ENCODE results near the gene SLC13A1.

Gene SLC13A1

GRCh38 chr7:123199883-123200282 is at the start of gene SLC13A1:
Gene SLC13A1, minus strand, starts transcription at chr7:123199969. Its CDS starts 23 bp downstream, at chr7:123199946.
- Histone ChIP-seq H3K9ac (no peak within 1 kb of the TSS), H2AFZ (ENCODE audit: low read depth) (no peak within 1 kb of the TSS), H3K4me1 (ENCODE audit: low read depth, poor library complexity, severe bottlenecking) (peaks cover 6% of the 10 kb centered on the region), H3K79me2 (ENCODE audit: insufficient read depth, low read depth) (no peaks in the 10 kb centered on the region), H3K36me3 (ENCODE audit: insufficient read depth) (no peaks in the 10 kb centered on the region), H3K27me3 (ENCODE audit: insufficient read depth, low read depth) (no peaks in the 10 kb centered on the region), H3K4me2 (no peak within 1 kb of the TSS), H4K20me1 (ENCODE audit: insufficient read depth) (no peaks in the 10 kb centered on the region), H3K27ac (no peak within 1 kb of the TSS), H3K4me3 (IDR thresholded peaks at IDR 0.05; ENCODE audit: insufficient read depth, low read depth, low read length) (no peak within 1 kb of the TSS)
- no peak for TF ChIP-seq CTCF (conservative IDR thresholded peaks at IDR 0.05; ENCODE audit: low read depth, low read length)

- Histone ChIP-seq H3K27me3 (ENCODE audit: insufficient read depth, low read depth) (no peaks in the 10 kb centered on the region), H3K4me1 (ENCODE audit: low read depth, poor library complexity, severe bottlenecking) (no peaks in the 10 kb centered on the region), H2AFZ (ENCODE audit: low read depth) (no peak overlapping the region), H3K4me2 (no peak overlapping the region), H3K4me3 (IDR thresholded peaks at IDR 0.05; ENCODE audit: insufficient read depth, low read depth, low read length) (no peak overlapping the region), H3K9ac (no peak overlapping the region), H4K20me1 (ENCODE audit: insufficient read depth) (no peaks in the 10 kb centered on the region), H3K79me2 (ENCODE audit: insufficient read depth, low read depth) (no peaks in the 10 kb centered on the region), H3K36me3 (ENCODE audit: insufficient read depth) (no peaks in the 10 kb centered on the region), H3K27ac (no peak overlapping the region)
- TF ChIP-seq CTCF (conservative IDR thresholded peaks at IDR 0.05; ENCODE audit: low read depth, low read length): no peak
These were observed 45.0 kb upstream of the SLC13A1 start for GRCh38 chr7:123244768-123245167.

- H2AFZ ChIP-seq (ENCODE audit: low read depth): no peak overlapping the region
- TF ChIP-seq CTCF (conservative IDR thresholded peaks at IDR 0.05; ENCODE audit: low read depth, low read length): no peak
- H3K4me3 ChIP-seq (IDR thresholded peaks at IDR 0.05; ENCODE audit: insufficient read depth, low read depth, low read length): no peak overlapping the region
- no peak overlapping the region for H3K9ac ChIP-seq
- H4K20me1 ChIP-seq (ENCODE audit: insufficient read depth): no peaks in the 10 kb centered on the region
- H3K27ac ChIP-seq: no peak overlapping the region
- peaks cover 5% of the 10 kb centered on the region for H3K4me1 ChIP-seq (ENCODE audit: low read depth, poor library complexity, severe bottlenecking)
- no peaks in the 10 kb centered on the region for H3K79me2 ChIP-seq (ENCODE audit: insufficient read depth, low read depth)
- no peaks in the 10 kb centered on the region for H3K36me3 ChIP-seq (ENCODE audit: insufficient read depth)
- no peak overlapping the region for H3K4me2 ChIP-seq
- H3K27me3 ChIP-seq (ENCODE audit: insufficient read depth, low read depth): no peaks in the 10 kb centered on the region
These were observed 42.8 kb upstream of the SLC13A1 start for GRCh38 chr7:123242467-123243092.

- Histone ChIP-seq H4K20me1 (ENCODE audit: insufficient read depth) (no peaks in the 10 kb centered on the region), H3K79me2 (ENCODE audit: insufficient read depth, low read depth) (no peaks in the 10 kb centered on the region), H2AFZ (ENCODE audit: low read depth) (no peak overlapping the region), H3K9ac (no peak overlapping the region), H3K27me3 (ENCODE audit: insufficient read depth, low read depth) (no peaks in the 10 kb centered on the region), H3K36me3 (ENCODE audit: insufficient read depth) (no peaks in the 10 kb centered on the region), H3K27ac (no peak overlapping the region), H3K4me1 (ENCODE audit: low read depth, poor library complexity, severe bottlenecking) (peaks cover 5% of the 10 kb centered on the region), H3K4me2 (no peak overlapping the region), H3K4me3 (IDR thresholded peaks at IDR 0.05; ENCODE audit: insufficient read depth, low read depth, low read length) (no peak overlapping the region)
- TF ChIP-seq CTCF (conservative IDR thresholded peaks at IDR 0.05; ENCODE audit: low read depth, low read length): no peak
These were observed 42.0 kb upstream of the SLC13A1 start for GRCh38 chr7:123241809-123242208.
